A549 (cell line): ENCODE data around the gene RASA2. TPM values are rescaled to one million over a fixed set of nuclear protein-coding genes. Genes with fewer than 3 reads are reported as not detected.

Source experiments
- ATAC-seq, 2 experiments: fragments of 200-7000 bp in 1 of 2; fragments of >200 bp in 1 of 2; cut with Nextera tagmentation in 1 of 2; cut with Tn5 transposase in 1 of 2; 3 replicates each; pipeline versions ENCODE4 v1.8.0 to v1.9.1; 2018 to 2020; ENCODE audit warnings: mild to moderate bottlenecking in 1 of 2, moderate library complexity in 1 of 2
- CTCF ChIA-PET: fragments of 300-600 bp; sonication (Branson Sonifier 250); formaldehyde crosslinking; extraction: SDS; loops from one replicate; lab custom pipeline; 2021; ENCODE audit warnings: antibody characterized with exemption, inconsistent platforms; lab: Yijun Ruan, JAX
- POLR2A ChIA-PET: fragments of 350-600 bp; formaldehyde crosslinking; extraction: SDS; loops from one replicate; lab custom pipeline; 2021; ENCODE audit warnings: antibody characterized with exemption, inconsistent platforms; lab: Yijun Ruan, JAX
- DNase-seq, 2 experiments: peaks; one replicate each; pipeline versions ENCODE4 v3.0.0 to v3.0.0-alpha.2; 2011 to 2016; ENCODE audit warnings: low read depth in 1 of 2, low spot score in 1 of 2
- FAIRE-seq: peaks from 2 replicates; lab custom pipeline; 2011; peaks lifted over from hg19 to GRCh38; lab: Jason Lieb, UNC
- H3K27ac ChIP-seq, 2 experiments: fragments of >200 bp; sonication (Bioruptor Twin); formaldehyde crosslinking; 3 replicates each; pipeline ENCODE4 v1.5.1; 2016 to 2017
- H3K4me1 ChIP-seq: fragments of >200 bp; sonication (Bioruptor Twin); formaldehyde crosslinking; 3 replicates; pipeline ENCODE4 v1.6.1; 2016
- H3K4me2 ChIP-seq: fragments of >200 bp; sonication (Bioruptor Twin); formaldehyde crosslinking; 3 replicates; pipeline ENCODE4 v1.6.1; 2016
- H3K4me3 ChIP-seq: fragments of >200 bp; sonication (Bioruptor Twin); formaldehyde crosslinking; 3 replicates; pipeline ENCODE4 v1.5.1; 2016
- H3K9me3 ChIP-seq: fragments of >200 bp; sonication (Bioruptor Twin); formaldehyde crosslinking; 3 replicates; pipeline ENCODE4 v1.6.1; 2016
- CHD4 ChIP-seq: fragments of 200-600 bp; sonication (generic); IDR thresholded peaks from 2 replicates; pipeline ENCODE4 v1.6.1; 2016; ENCODE audit warnings: antibody characterized with exemption, mild to moderate bottlenecking, borderline replicate concordance
- EHF ChIP-seq: fragments of 250-450 bp; sonication (Bioruptor Pico); IDR thresholded peaks from 2 replicates; pipeline ENCODE4 v1.5.0; 2020; ENCODE audit warnings: mild to moderate bottlenecking
- FOSL2 ChIP-seq, 2 experiments: fragments of 450-650 bp in 1 of 2; fragments of >200 bp in 1 of 2; sonication (Bioruptor Twin) in 1 of 2; formaldehyde crosslinking; IDR thresholded peaks; 2 replicates each; pipeline versions ENCODE4 v1.5.0 to v1.6.1; 2016 to 2020; ENCODE audit warnings: mild to moderate bottlenecking in 1 of 2, moderate library complexity in 1 of 2
- FOXS1 ChIP-seq: fragments of 250-450 bp; sonication (Bioruptor Pico); IDR thresholded peaks from 2 replicates; pipeline ENCODE4 v1.5.0; 2020; ENCODE audit warnings: mild to moderate bottlenecking, moderate library complexity
- HOXB13 ChIP-seq: fragments of 250-450 bp; sonication (Bioruptor Pico); IDR thresholded peaks from 2 replicates; pipeline ENCODE4 v1.5.0; 2020; ENCODE audit warnings: low read depth, mild to moderate bottlenecking, moderate library complexity
- JUNB ChIP-seq: fragments of >200 bp; sonication (Bioruptor Twin); formaldehyde crosslinking; IDR thresholded peaks from 2 replicates; pipeline ENCODE4 v1.6.1; 2016
- KDM1A ChIP-seq: fragments of 200-600 bp; sonication (generic); IDR thresholded peaks from 2 replicates; pipeline ENCODE4 v1.6.1; 2016; ENCODE audit warnings: low read depth, mild to moderate bottlenecking
- MAZ ChIP-seq: fragments of 150-350 bp; IDR thresholded peaks from 2 replicates; pipeline ENCODE4 v1.6.1; 2014; ENCODE audit warnings: antibody characterized with exemption, low read depth, low read length, borderline replicate concordance
- MYC ChIP-seq: IDR thresholded peaks from 2 replicates; pipeline ENCODE4 v1.6.1; 2012; ENCODE audit warnings: mild to moderate bottlenecking, inconsistent platforms, low read length, improper control_type of control experiment, borderline replicate concordance
- NFE2L2 ChIP-seq: fragments of 150-350 bp; conservative IDR thresholded peaks from 2 replicates; pipeline ENCODE4 v1.6.1; 2014; ENCODE audit warnings: low read length
- NPAS2 ChIP-seq: fragments of 250-450 bp; sonication (Bioruptor Pico); IDR thresholded peaks from 2 replicates; pipeline ENCODE4 v1.8.0; 2022; ENCODE audit warnings: mild to moderate bottlenecking, moderate library complexity, borderline replicate concordance
- NR3C1 ChIP-seq: fragments of >200 bp; sonication (Bioruptor Twin); formaldehyde crosslinking; IDR thresholded peaks from 3 replicates; pipeline ENCODE4 v1.6.1; 2017
- PHF8 ChIP-seq: fragments of 200-600 bp; sonication (generic); IDR thresholded peaks from 2 replicates; pipeline ENCODE4 v1.6.1; 2016; ENCODE audit warnings: low read depth, mild to moderate bottlenecking, antibody characterized with exemption, moderate library complexity, borderline replicate concordance
- POLR2AphosphoS2 ChIP-seq: conservative IDR thresholded peaks from 2 replicates; pipeline ENCODE4 v1.6.1; 2012; ENCODE audit warnings: low read length, improper control_type of control experiment, inconsistent platforms
- RCOR1 ChIP-seq: fragments of 150-350 bp; IDR thresholded peaks from 2 replicates; pipeline ENCODE4 v1.6.1; 2014; ENCODE audit warnings: antibody characterized with exemption, low read length, low read depth
- TP53 ChIP-seq: fragments of 250-450 bp; sonication (Bioruptor Pico); IDR thresholded peaks from 2 replicates; pipeline ENCODE4 v1.5.0; 2021; ENCODE audit warnings: mild to moderate bottlenecking, moderate library complexity
- ZC3H11A ChIP-seq: fragments of 450-650 bp; IDR thresholded peaks from 2 replicates; pipeline ENCODE4 v1.6.1; 2014; ENCODE audit warnings: antibody characterized with exemption, mild to moderate bottlenecking
- WGBS: methylation state at CpG from one replicate; pipeline ENCODE4 v1.1.6; 2017; ENCODE audit errors: missing lambda C conversion rate; 5-methylcytosine and 5-hydroxymethylcytosine counted together
- polyA plus RNA-seq, 4 experiments: library from polyadenylated mRNA; depleted of rRNA in 3 of 4; stranded (reverse); fragments of >200 nt; fragmentation: RNase III in 1 of 4; extraction: RNeasy Plus Mini Kit Qiagen cat#74134 plus additional on column Dnase treatment in 1 of 4; gene quantifications; 2 replicates in 3 of 4; 3 replicates in 1 of 4; pipeline ENCODE4 v1.2.3, GENCODE V29; 2011 to 2017
- TF ChIP-seq, protein P1 (sequence below): IDR thresholded peaks from 2 replicates; pipeline ENCODE4 v1.6.1; 2012
- TF ChIP-seq, protein P2 (sequence below): IDR thresholded peaks from 2 replicates; pipeline ENCODE4 v1.6.1; 2012; ENCODE audit warnings: low read depth, borderline replicate concordance
- TF ChIP-seq, protein P3 (sequence below): fragments of 150-350 bp; IDR thresholded peaks from 2 replicates; pipeline ENCODE4 v1.6.1; 2014; ENCODE audit warnings: low read depth, mild to moderate bottlenecking, low read length
- TF ChIP-seq, protein P4 (sequence below): fragments of >200 bp; sonication (Bioruptor Twin); formaldehyde crosslinking; IDR thresholded peaks from 3 replicates; pipeline ENCODE4 v1.6.1; 2016
- TF ChIP-seq, protein P5 (sequence below): fragments of 250-450 bp; sonication (Bioruptor Pico); IDR thresholded peaks from 2 replicates; pipeline ENCODE4 v1.5.0; 2021; ENCODE audit warnings: mild to moderate bottlenecking, moderate library complexity, borderline replicate concordance

Gene RASA2
- polyA plus RNA-seq, 2 of the 4 experiments (the other 2 are of a cell fraction) = 6.7 to 12.0 TPM

DNA sequence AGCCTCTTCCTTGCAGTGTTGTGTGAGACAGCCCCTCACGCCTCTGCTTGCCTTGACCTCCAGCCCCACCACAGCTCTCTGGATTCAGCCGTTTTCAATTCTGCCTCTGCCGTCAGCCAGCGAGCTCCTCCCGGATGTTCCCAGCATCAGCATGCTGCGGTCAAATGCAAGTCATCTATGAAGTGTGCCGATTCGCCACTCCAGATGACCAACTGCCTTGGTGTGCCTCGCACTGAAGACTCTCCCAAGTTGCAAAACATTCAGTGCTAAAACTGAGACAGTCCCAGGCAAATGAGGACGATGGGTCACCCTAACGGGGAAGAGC lies 30.6 kb upstream of the RASA2 start:
- DNase-seq (no peak), ATAC-seq (no peak), FAIRE-seq (no peak)
- H3K9me3 ChIP-seq = no peaks in the 10 kb centered on the region
- peak overlapping the region in 1 of 2 experiments; percentile 53; a peak in 3 of 6 replicates for H3K27ac ChIP-seq
- TF ChIP-seq RCOR1 (no peak), MAZ (no peak), ZC3H11A (no peak), POLR2AphosphoS2 (no peak), EHF (CRISPR knock-in tag) (no peak), NFE2L2 (no peak), KDM1A (no peak), NR3C1 (no peak), TP53 (CRISPR knock-in tag) (no peak), NPAS2 (CRISPR knock-in tag) (no peak)
- TF ChIP-seq, protein P1, sequence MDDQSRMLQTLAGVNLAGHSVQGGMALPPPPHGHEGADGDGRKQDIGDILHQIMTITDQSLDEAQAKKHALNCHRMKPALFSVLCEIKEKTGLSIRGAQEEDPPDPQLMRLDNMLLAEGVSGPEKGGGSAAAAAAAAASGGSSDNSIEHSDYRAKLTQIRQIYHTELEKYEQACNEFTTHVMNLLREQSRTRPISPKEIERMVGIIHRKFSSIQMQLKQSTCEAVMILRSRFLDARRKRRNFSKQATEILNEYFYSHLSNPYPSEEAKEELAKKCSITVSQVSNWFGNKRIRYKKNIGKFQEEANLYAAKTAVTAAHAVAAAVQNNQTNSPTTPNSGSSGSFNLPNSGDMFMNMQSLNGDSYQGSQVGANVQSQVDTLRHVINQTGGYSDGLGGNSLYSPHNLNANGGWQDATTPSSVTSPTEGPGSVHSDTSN = no peak
- TF ChIP-seq, protein P2, sequence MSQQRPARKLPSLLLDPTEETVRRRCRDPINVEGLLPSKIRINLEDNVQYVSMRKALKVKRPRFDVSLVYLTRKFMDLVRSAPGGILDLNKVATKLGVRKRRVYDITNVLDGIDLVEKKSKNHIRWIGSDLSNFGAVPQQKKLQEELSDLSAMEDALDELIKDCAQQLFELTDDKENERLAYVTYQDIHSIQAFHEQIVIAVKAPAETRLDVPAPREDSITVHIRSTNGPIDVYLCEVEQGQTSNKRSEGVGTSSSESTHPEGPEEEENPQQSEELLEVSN = no peak
- TF ChIP-seq, protein P3, sequence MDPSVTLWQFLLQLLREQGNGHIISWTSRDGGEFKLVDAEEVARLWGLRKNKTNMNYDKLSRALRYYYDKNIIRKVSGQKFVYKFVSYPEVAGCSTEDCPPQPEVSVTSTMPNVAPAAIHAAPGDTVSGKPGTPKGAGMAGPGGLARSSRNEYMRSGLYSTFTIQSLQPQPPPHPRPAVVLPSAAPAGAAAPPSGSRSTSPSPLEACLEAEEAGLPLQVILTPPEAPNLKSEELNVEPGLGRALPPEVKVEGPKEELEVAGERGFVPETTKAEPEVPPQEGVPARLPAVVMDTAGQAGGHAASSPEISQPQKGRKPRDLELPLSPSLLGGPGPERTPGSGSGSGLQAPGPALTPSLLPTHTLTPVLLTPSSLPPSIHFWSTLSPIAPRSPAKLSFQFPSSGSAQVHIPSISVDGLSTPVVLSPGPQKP = no peak
- 91% methylated on average over 11 of the region's 11 CpGs for WGBS
- CTCF ChIA-PET = interaction anchor here (0.8 to 12.6 kb wide), 7 partner anchors 43 to 225 kb away, joined by 3 to 354 read pairs (median 11); partner anchors contain the start of gene PXYLP1
- H3K4me2 ChIP-seq = no peak overlapping the region
- H3K4me1 ChIP-seq = peaks cover 24% of the 10 kb centered on the region
- POLR2A ChIA-PET = no interaction called here
- no peak overlapping the region for H3K4me3 ChIP-seq

DNA sequence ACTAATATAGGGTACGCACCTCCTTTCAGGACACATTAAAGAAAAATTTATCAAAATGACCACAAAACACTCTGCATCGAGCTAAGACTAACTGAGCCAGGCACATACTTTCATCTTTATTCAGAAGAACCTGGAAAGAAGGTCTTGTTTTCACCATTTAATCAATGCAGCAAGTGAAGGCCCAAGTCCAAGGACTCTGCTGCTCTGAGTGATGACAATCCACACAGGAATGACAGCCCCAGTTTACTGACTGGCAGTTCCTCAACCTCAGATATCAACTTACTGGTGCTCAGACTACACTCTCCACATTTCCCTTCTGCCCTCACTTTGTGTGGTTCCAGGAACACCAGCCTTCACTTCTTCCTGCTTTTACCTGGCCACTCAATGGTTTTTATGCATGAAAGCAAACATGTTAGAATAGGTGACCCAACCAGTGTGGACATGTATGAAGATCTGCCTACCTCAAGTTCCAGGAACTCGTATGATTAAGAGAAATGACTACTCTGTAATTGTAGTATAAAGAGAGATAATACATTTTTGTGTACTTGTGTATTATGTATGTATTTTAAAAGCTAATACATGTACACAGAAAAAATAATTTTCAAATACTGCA lies 29.1 kb upstream of the RASA2 start:
- FAIRE-seq (no peak), ATAC-seq (no peak), DNase-seq (no peak)
- ChIA-PET POLR2A (no interaction called here), CTCF (interaction anchor here (2.2 to 12.6 kb wide), 4 partner anchors 13 to 149 kb away, joined by 13 to 354 read pairs (median 196); no protein-coding TSS in a partner anchor)
- H3K4me2 ChIP-seq = no peak overlapping the region
- peak overlapping the region; percentile 9 to 53; a peak in 3 of 6 replicates for H3K27ac ChIP-seq
- H3K4me3 ChIP-seq = no peak overlapping the region
- no peak for TF ChIP-seq KDM1A
- TF ChIP-seq FOXS1 (CRISPR knock-in tag) = no peak
- TF ChIP-seq CHD4 = no peak
- no peak for TF ChIP-seq NFE2L2
- TF ChIP-seq FOSL2 (IDR thresholded peaks at IDR 0.05) = no peak
- no peak for TF ChIP-seq FOSL2 (CRISPR knock-in tag; IDR thresholded peaks at IDR 0.05)
- TF ChIP-seq, protein P4, sequence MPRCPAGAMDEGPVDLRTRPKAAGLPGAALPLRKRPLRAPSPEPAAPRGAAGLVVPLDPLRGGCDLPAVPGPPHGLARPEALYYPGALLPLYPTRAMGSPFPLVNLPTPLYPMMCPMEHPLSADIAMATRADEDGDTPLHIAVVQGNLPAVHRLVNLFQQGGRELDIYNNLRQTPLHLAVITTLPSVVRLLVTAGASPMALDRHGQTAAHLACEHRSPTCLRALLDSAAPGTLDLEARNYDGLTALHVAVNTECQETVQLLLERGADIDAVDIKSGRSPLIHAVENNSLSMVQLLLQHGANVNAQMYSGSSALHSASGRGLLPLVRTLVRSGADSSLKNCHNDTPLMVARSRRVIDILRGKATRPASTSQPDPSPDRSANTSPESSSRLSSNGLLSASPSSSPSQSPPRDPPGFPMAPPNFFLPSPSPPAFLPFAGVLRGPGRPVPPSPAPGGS = no peak
- TF ChIP-seq, protein P5, sequence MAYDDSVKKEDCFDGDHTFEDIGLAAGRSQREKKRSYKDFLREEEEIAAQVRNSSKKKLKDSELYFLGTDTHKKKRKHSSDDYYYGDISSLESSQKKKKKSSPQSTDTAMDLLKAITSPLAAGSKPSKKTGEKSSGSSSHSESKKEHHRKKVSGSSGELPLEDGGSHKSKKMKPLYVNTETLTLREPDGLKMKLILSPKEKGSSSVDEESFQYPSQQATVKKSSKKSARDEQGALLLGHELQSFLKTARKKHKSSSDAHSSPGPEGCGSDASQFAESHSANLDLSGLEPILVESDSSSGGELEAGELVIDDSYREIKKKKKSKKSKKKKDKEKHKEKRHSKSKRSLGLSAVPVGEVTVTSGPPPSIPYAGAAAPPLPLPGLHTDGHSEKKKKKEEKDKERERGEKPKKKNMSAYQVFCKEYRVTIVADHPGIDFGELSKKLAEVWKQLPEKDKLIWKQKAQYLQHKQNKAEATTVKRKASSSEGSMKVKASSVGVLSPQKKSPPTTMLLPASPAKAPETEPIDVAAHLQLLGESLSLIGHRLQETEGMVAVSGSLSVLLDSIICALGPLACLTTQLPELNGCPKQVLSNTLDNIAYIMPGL (CRISPR knock-in tag) = no peak
- no peak for TF ChIP-seq JUNB
- TF ChIP-seq PHF8 = no peak
- no peak for TF ChIP-seq NR3C1
- TF ChIP-seq TP53 (CRISPR knock-in tag) = no peak
- no peak for TF ChIP-seq HOXB13
- TF ChIP-seq MYC = no peak
- TF ChIP-seq, protein P1 = no peak
- WGBS = 49% methylated on average over 3 of the region's 3 CpGs
- no peaks in the 10 kb centered on the region for H3K9me3 ChIP-seq
- peaks cover 14% of the 10 kb centered on the region; the same call in 1 of the 3 replicates for H3K4me1 ChIP-seq
